DND-41 (cell line): Measurements from ENCODE around the gene BCR.

Experiments
- CTCF ChIP-seq: IDR thresholded peaks from 2 replicates; pipeline ENCODE4 v1.5.1; 2012; ENCODE audit warnings: borderline replicate concordance, low read length, moderate library complexity, mild to moderate bottlenecking; ENCODE audit not compliant: poor library complexity, severe bottlenecking; ENCODE audit errors: extremely low read depth
- EZH2 ChIP-seq: IDR thresholded peaks from 3 replicates; pipeline ENCODE4 v1.6.1; 2012; ENCODE audit warnings: borderline replicate concordance, low read depth, mild to moderate bottlenecking, moderate library complexity, low read length, inconsistent platforms; ENCODE audit not compliant: severe bottlenecking

DNA sequence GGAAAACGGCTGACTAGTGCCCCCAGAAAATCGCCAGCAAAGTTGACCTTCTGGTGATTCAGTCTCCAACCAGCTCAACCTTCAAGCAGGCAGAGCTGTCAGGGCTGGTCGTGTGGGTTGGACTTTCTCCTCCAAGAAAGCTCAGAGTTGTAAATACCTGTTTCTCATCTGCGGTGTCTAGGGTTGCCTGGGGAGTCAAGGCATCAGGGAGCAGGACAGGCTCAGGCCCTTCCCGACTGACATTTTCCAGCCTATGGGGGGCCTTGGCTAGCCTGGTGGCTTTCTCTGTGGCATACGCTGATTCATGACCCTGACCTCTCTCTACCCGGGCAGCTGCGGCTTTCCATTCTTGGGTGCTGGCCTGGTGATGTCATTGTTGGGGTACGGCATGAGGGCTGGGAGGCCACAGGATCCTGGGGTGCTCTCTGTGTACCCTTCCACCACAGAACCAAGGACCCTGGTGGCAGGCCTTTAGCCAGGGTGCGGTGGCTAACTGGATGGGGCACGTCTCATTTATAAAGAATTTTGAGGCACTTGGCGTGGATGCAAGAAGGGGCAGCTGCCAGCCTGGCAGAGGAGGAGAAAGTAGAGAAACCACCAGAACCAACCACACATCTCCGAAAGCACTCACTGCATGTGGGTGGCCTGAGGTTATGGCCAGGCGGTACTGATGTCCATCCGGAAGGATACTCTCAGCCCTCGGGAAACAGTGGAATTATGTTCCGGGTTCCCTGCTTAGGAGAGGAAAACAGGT is 64.9 kb downstream of the BCR start:
- TF ChIP-seq EZH2, result no peak
- TF ChIP-seq CTCF, result no peak
